Stimulated activated CD4-positive, alpha-beta T cell treated with anti-CD3 and anti-CD28 coated beads, Interleukin-4, amount 100 ng/mL, for 1 hour (primary cell): ENCODE measurements around the gene R3HCC1L.

Experiments used
- DNase-seq: peaks from one replicate; pipeline ENCODE4 v3.0.0-alpha.2; 2020

R3HCC1L gene

GRCh38 chr10:98240524-98240923 is 106.1 kb downstream of the R3HCC1L start:
- DNase-seq, result no peak

GRCh38 chr10:98242823-98243222 is 108.4 kb downstream of the R3HCC1L start:
- DNase-seq, result no peak

- DNase-seq, result no peak
Measured at GRCh38 chr10:98244141-98244540, 109.7 kb downstream of the R3HCC1L start.

- DNase-seq, result no peak
Measured at GRCh38 chr10:98244586-98244985, 110.1 kb downstream of the R3HCC1L start.

- no peak for DNase-seq
Measured at GRCh38 chr10:98246911-98247805, 112.7 kb downstream of the R3HCC1L start.

GRCh38 chr10:98248018-98248417 is 113.6 kb downstream of the R3HCC1L start:
- no peak for DNase-seq

GRCh38 chr10:98249134-98249533 is 114.7 kb downstream of the R3HCC1L start:
- DNase-seq, result no peak

GRCh38 chr10:98251399-98251798 is 116.9 kb downstream of the R3HCC1L start:
- DNase-seq, result no peak

- DNase-seq, result no peak
Measured at GRCh38 chr10:98252464-98252863, 118.0 kb downstream of the R3HCC1L start.

GRCh38 chr10:98253499-98253898 is 119.0 kb downstream of the R3HCC1L start:
- no peak for DNase-seq

GRCh38 chr10:98254234-98254974 is 119.9 kb downstream of the R3HCC1L start:
- DNase-seq, result no peak

- no peak for DNase-seq
Measured at GRCh38 chr10:98255146-98255877, 120.9 kb downstream of the R3HCC1L start.

- DNase-seq, result no peak
Measured at GRCh38 chr10:98256692-98257091, 122.2 kb downstream of the R3HCC1L start.

- DNase-seq, result no peak
Measured at GRCh38 chr10:98257198-98257597, 122.7 kb downstream of the R3HCC1L start.

GRCh38 chr10:98257961-98258360 is 123.5 kb downstream of the R3HCC1L start:
- no peak for DNase-seq

- no peak for DNase-seq
Measured at GRCh38 chr10:98258683-98259454, 124.4 kb downstream of the R3HCC1L start.

GRCh38 chr10:98259606-98260315 is 125.3 kb downstream of the R3HCC1L start:
- DNase-seq, result no peak

- DNase-seq, result no peak
Measured at GRCh38 chr10:98260350-98260749, 125.9 kb downstream of the R3HCC1L start.

- DNase-seq, result no peak
Measured at GRCh38 chr10:98260752-98261151, 126.3 kb downstream of the R3HCC1L start.

GRCh38 chr10:98261436-98262277 is 127.2 kb downstream of the R3HCC1L start:
- DNase-seq, result no peak

- no peak for DNase-seq
Measured at GRCh38 chr10:98262571-98262970, 128.1 kb downstream of the R3HCC1L start.
